ENCODE measurements around the gene RTN4R.

Gene RTN4R

GRCh38 chr22:20226760-20227350 lies 41.3 kb downstream of the RTN4R start:
- no peak for DNase-seq

- no peak for DNase-seq
Measured at GRCh38 chr22:20226077-20226716, 41.9 kb downstream of the RTN4R start.

GRCh38 chr22:20225693-20225966 lies 42.5 kb downstream of the RTN4R start:
- DNase-seq = no peak

GRCh38 chr22:20224917-20225692 lies 43.0 kb downstream of the RTN4R start:
- no peak for DNase-seq

GRCh38 chr22:20224256-20224626 lies 43.9 kb downstream of the RTN4R start:
- no peak for DNase-seq

- no peak for DNase-seq
Measured at GRCh38 chr22:20223421-20224255, 44.5 kb downstream of the RTN4R start.

GRCh38 chr22:20222764-20223420 lies 45.2 kb downstream of the RTN4R start:
- no peak for DNase-seq

GRCh38 chr22:20221421-20222340 lies 46.4 kb downstream of the RTN4R start:
- DNase-seq = no peak

GRCh38 chr22:20220629-20221026 lies 47.5 kb downstream of the RTN4R start:
- DNase-seq = no peak

- peak; percentile 38 for DNase-seq
Measured at GRCh38 chr22:20219667-20220628, 48.2 kb downstream of the RTN4R start.

- DNase-seq = no peak
Measured at GRCh38 chr22:20218987-20219386, 49.1 kb downstream of the RTN4R start.

- peak; percentile 7 for DNase-seq
Measured at GRCh38 chr22:20218326-20218872, 49.7 kb downstream of the RTN4R start.

- no peak for DNase-seq
Measured at GRCh38 chr22:20217563-20217962, 50.6 kb downstream of the RTN4R start.

- DNase-seq = no peak
Measured at GRCh38 chr22:20216863-20217499, 51.1 kb downstream of the RTN4R start.

- DNase-seq = no peak
Measured at GRCh38 chr22:20215742-20216141, 52.4 kb downstream of the RTN4R start.

GRCh38 chr22:20214853-20215252 lies 53.3 kb downstream of the RTN4R start:
- DNase-seq = no peak

- DNase-seq = no peak
Measured at GRCh38 chr22:20213833-20214708, 54.0 kb downstream of the RTN4R start.
